ENCODE data around the gene PPFIBP1. TPM values are rescaled to one million over a fixed set of nuclear protein-coding genes. Genes with fewer than 3 reads are reported as not detected.

The PPFIBP1 gene
- total and polyA plus RNA-seq, 2 of the 4 experiments (the other 2 are of a cell fraction) = 30.4 to 72.2 TPM

DNA sequence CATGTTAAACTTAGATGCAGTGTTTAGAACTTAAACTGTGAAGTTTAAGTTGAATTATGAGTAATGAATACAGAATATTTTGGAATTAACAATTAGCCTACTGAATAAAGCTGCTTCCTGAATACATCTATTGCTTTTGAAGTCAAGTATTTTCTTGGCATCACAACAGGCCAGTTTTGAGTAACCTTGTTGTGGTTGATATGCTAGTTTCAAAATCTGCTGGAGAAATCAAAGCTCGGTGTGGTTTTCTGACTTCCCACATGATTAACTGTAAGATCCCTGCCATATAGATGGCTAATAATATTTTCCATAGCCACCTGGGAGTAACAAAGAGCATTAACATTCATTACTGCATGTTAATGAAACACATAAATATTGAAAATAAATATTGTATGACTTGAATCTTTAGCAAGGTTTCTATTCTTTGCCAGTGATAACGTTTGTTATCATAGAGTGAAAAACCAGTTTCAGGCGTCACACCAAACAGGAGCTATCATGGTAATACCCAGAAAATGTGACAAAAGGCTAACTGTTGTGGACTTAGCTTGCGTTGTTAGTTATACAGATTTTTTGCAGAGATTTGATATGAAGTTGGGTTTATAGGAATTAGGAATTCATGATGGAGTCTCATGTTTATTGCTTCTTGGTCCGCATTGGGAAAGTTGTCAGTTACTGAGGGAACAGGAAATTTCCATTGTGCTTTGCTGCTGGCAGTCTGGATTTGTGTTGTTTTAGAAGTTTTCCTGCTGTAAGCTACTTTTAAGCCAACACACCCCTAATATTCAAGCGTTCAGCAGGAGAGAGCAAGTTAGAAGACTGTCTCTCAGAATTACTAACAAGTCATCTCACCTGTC, 32.1 kb downstream of the PPFIBP1 start (continued):
- no peak for TF ChIP-seq CHD1 (IDR thresholded peaks at IDR 0.05; ENCODE audit: low read depth, low read length)
- no peak for TF ChIP-seq RAD21 (IDR thresholded peaks at IDR 0.05; ENCODE audit: low read length)

DNA sequence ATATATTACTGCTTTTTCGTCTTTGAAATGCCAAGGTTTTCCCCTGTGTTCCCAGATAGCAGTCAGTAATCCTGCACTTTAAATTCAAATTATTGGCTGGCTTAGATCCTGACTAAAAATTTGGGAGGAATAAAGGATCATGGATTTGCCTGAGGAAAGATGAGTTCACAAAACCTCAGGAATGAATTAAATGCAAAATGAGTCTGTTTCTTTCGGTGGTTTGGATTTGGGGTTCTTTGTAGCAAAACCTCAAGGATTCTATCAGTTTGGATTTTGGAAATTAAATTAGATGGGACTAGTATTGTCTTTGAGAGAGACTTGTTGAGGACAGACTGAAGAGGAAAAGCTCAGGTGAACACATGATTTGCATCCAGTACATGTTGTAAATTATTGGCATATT, 36.1 kb downstream of the PPFIBP1 start:
- WGBS, 2 experiments (ENCODE audit: extremely low coverage in 2 of 2, insufficient read length in 1 of 2) = 100% methylated on average over 1 of the region's 2 CpGs; no CpG with 5 or more reads in 1 of the 2 experiments
- H2BK20ac ChIP-seq (ENCODE audit: low read depth, low read length) = no peak overlapping the region
- dilution Hi-C loops (cut with HindIII; ENCODE audit: low sequenced_read_pairs, unreplicated experiment) = no loop called here
- H3K4me3 ChIP-seq (ENCODE audit: insufficient read depth, low read depth, low read length) = no peak overlapping the region
- H3K23ac ChIP-seq (ENCODE audit: low read depth, low read length) = peak overlapping the region; percentile 53; the same call in 1 of the 2 replicates
- no peak overlapping the region for H2AK5ac ChIP-seq (ENCODE audit: low read depth, low read length)
- peaks cover 5% of the 10 kb centered on the region for H3K4me1 ChIP-seq (ENCODE audit: control insufficient read depth, insufficient read depth, low read length)
- no peak overlapping the region; the same call in 1 of the 2 replicates for H3K4ac ChIP-seq (ENCODE audit: low read depth, low read length)
- H3K9ac ChIP-seq (ENCODE audit: low read depth, low read length) = no peak overlapping the region
- no TSS peak for BruUV-seq (replicated peaks)
- ChIA-PET POLR2A (ENCODE audit: unreplicated experiment) (no interaction called here), CTCF (no interaction called here)
- no peaks in the 10 kb centered on the region for H3K27me3 ChIP-seq (ENCODE audit: control insufficient read depth, insufficient read depth, low read length)
- TF ChIP-seq, protein P1, sequence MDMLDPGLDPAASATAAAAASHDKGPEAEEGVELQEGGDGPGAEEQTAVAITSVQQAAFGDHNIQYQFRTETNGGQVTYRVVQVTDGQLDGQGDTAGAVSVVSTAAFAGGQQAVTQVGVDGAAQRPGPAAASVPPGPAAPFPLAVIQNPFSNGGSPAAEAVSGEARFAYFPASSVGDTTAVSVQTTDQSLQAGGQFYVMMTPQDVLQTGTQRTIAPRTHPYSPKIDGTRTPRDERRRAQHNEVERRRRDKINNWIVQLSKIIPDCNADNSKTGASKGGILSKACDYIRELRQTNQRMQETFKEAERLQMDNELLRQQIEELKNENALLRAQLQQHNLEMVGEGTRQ (IDR thresholded peaks at IDR 0.05; ENCODE audit: low read depth, low read length) = no peak
- no peak for TF ChIP-seq SMC3 (IDR thresholded peaks at IDR 0.05; ENCODE audit: low read depth, low read length)
- TF ChIP-seq RFX5 (IDR thresholded peaks at IDR 0.05; ENCODE audit: low read depth, low read length) = no peak
- no peaks in the 10 kb centered on the region for H3K36me3 ChIP-seq (ENCODE audit: control insufficient read depth, insufficient read depth, low read length)
- in situ Hi-C loops (cut with MboI; ENCODE audit: low sequenced_read_pairs) = no loop called here
- no peak overlapping the region for H4K91ac ChIP-seq (ENCODE audit: insufficient read depth, low read depth, low read length)
- no peak overlapping the region for H2BK5ac ChIP-seq (ENCODE audit: low read depth, low read length, poor library complexity, severe bottlenecking)
- H2BK15ac ChIP-seq (ENCODE audit: low read depth, low read length) = no peak overlapping the region
- no peak overlapping the region for H3K56ac ChIP-seq (ENCODE audit: extremely low read depth, insufficient read depth, low read length)
- H3K4me2 ChIP-seq (ENCODE audit: low read depth, low read length) = no peak overlapping the region
- intact Hi-C loops (cut with micrococcal nuclease) = no loop called here
- no peak overlapping the region for H2AK9ac ChIP-seq (replicated peaks; ENCODE audit: low read depth, low read length, poor library complexity)
- ATAC-seq (ENCODE audit: low read depth) (no peak), DNase-seq (no peak)
- H4K8ac ChIP-seq (ENCODE audit: low read depth in 2 of 2, low read length in 2 of 2) = no peak overlapping the region
- H3K18ac ChIP-seq (ENCODE audit: low read depth, low read length) = no peak overlapping the region
- H3K27ac ChIP-seq (ENCODE audit: insufficient read depth, low read length) = no peak overlapping the region
- no peak overlapping the region for H4K5ac ChIP-seq (ENCODE audit: low read depth, low read length)
- H3K9me1 ChIP-seq (ENCODE audit: insufficient read depth, low read length) = no peaks in the 10 kb centered on the region
- no peak overlapping the region for H2BK120ac ChIP-seq (ENCODE audit: low read depth, low read length)
- no peak overlapping the region for H2AFZ ChIP-seq (replicated peaks; ENCODE audit: low read length, poor library complexity)
- no peak overlapping the region for H3K14ac ChIP-seq (replicated peaks; ENCODE audit: low read depth, low read length)
- no peaks in the 10 kb centered on the region for H3K9me3 ChIP-seq (ENCODE audit: control insufficient read depth, insufficient read depth, low read length)
- peaks cover 34 to 63% of the 10 kb centered on the region in 2 experiments for H3K79me1 ChIP-seq (ENCODE audit: low read depth in 1 of 2, low read length in 2 of 2)
- H4K20me1 ChIP-seq (ENCODE audit: insufficient read depth, low read length) = no peaks in the 10 kb centered on the region

Data from IMR-90 (cell line).